ENCODE measurements around the gene CBY2. TPM values are rescaled to one million over a fixed set of nuclear protein-coding genes. Genes with fewer than 3 reads are reported as not detected.

Gene CBY2
- total and polyA plus RNA-seq, 12 donors = not detected

DNA sequence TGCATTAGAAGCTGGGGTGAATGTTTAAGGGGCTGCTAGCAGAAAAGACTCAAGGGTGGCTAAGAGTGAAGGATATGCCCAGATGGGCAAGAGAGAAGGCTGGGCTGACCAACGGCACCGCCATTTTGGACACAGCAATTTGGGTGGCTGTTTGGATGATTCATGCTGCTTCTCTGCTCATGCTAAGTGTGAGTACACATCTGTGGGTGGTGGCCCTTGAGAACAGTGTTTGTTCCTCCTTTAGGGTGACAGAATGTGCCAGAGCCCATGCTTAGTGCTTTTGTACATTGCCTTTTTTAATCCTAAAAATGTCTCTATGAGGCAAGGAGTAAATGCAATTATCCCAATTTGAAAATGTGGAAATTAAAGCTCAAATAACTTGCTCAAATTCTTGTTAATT is 9.8 kb downstream of the CBY2 start:
- no peak overlapping the region for H3K4me3 ChIP-seq
- no peak for ATAC-seq
- no peaks in the 10 kb centered on the region for H3K4me1 ChIP-seq
- 88 to 92% methylated on average over 2 of the region's 2 CpGs for WGBS, 2 donors
- no peak overlapping the region for H3K27ac ChIP-seq
- DNase-seq = no peak
- peaks cover 0 to 3% (median 0%) of the 10 kb centered on the region in 7 donors for H3K27me3 ChIP-seq
- H3K9me3 ChIP-seq = peaks cover 0 to 9% (median 0%) of the 10 kb centered on the region in 11 donors
- intact Hi-C loops (cut with DNase I) = no loop called here
- no peaks in the 10 kb centered on the region for H3K36me3 ChIP-seq
- TF ChIP-seq CTCF (IDR thresholded peaks at IDR 0.05) = no peak

GRCh38 chr13:45713106-45713690 is 11.1 kb downstream of the CBY2 start:
- intact Hi-C loops (cut with DNase I) = no loop called here
- peaks cover 0 to 9% (median 0%) of the 10 kb centered on the region in 11 donors for H3K9me3 ChIP-seq
- H3K36me3 ChIP-seq = no peaks in the 10 kb centered on the region
- no peak for TF ChIP-seq CTCF (IDR thresholded peaks at IDR 0.05)
- no peaks in the 10 kb centered on the region for H3K4me1 ChIP-seq
- WGBS, 2 donors = 96 to 97% methylated on average over 34 of the region's 34 CpGs
- DNase-seq (no peak), ATAC-seq (no peak)
- no peak overlapping the region for H3K4me3 ChIP-seq
- peaks cover 0 to 4% (median 0%) of the 10 kb centered on the region in 7 donors for H3K27me3 ChIP-seq
- H3K27ac ChIP-seq = no peak overlapping the region

DNA sequence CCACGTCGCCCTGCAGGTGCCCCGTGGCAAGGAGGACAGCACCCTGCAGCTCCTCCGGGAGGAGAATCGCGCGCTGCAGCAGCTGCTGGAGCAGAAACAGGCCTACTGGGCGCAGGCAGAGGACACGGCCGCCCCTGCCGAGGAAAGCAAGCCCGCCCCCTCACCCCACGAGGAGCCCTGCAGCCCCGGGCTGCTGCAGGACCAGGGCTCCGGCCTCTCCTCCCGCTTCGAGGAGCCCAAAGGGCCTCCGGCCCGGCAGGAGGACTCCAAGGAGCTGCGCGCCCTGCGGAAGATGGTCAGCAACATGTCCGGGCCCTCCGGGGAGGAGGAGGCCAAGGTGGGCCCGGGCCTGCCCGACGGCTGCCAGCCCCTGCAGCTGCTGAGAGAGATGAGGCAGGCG is 11.6 kb downstream of the CBY2 start:
- H3K4me3 ChIP-seq = no peak overlapping the region
- 92 to 93% methylated on average over 28 of the region's 28 CpGs for WGBS, 2 donors
- H3K27me3 ChIP-seq = peaks cover 0 to 4% (median 0%) of the 10 kb centered on the region in 7 donors
- no peak overlapping the region for H3K27ac ChIP-seq
- no peaks in the 10 kb centered on the region for H3K4me1 ChIP-seq
- ATAC-seq (no peak), DNase-seq (no peak)
- no peak for TF ChIP-seq CTCF (IDR thresholded peaks at IDR 0.05)
- no peaks in the 10 kb centered on the region for H3K36me3 ChIP-seq
- intact Hi-C loops (cut with DNase I) = no loop called here
- H3K9me3 ChIP-seq = peaks cover 0 to 9% (median 0%) of the 10 kb centered on the region in 11 donors

DNA sequence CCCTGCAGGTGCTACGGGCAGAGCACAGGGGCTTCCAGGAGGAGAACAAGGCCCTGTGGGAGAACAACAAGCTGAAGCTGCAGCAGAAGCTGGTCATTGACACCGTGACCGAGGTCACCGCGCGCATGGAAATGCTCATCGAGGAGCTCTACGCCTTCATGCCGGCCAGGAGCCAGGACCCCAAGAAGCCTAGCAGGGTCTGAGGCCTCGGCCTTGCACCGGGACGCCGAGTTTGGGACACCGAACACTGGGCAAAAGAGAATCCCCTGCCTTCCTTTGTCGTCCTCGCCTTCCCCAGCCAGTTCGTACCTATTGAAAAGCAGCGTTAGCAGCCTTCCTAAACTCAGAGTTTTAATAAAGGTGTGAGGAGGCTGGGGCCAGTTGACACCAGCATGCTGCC is 12.1 kb downstream of the CBY2 start:
- intact Hi-C loops (cut with DNase I) = no loop called here
- H3K4me1 ChIP-seq = no peaks in the 10 kb centered on the region
- ATAC-seq (no peak), DNase-seq (no peak)
- no peak for TF ChIP-seq CTCF (IDR thresholded peaks at IDR 0.05)
- H3K36me3 ChIP-seq = no peaks in the 10 kb centered on the region
- WGBS, 2 donors = 96 to 98% methylated on average over 18 of the region's 18 CpGs
- peaks cover 0 to 9% (median 0%) of the 10 kb centered on the region in 11 donors for H3K9me3 ChIP-seq
- H3K4me3 ChIP-seq = no peak overlapping the region
- H3K27me3 ChIP-seq = peaks cover 0 to 6% (median 0%) of the 10 kb centered on the region in 7 donors
- no peak overlapping the region for H3K27ac ChIP-seq
